Left forelimb (tissue), 1 donor: ENCODE measurements around the gene PLN.

Experiments used
- DNase-seq: peaks from one replicate; pipeline ENCODE4 v3.0.0-alpha.2; 2018; ENCODE audit warnings: low spot score

Gene PLN

GRCh38 chr6:118548136-118548535 lies at the start of gene PLN:
PLN (plus strand) TSS chr6:118548296; CDS start chr6:118558922, 10,626 bp downstream.
- no peak for DNase-seq

- DNase-seq, result no peak
Measured at GRCh38 chr6:118500130-118501015, 47.7 kb upstream of the PLN start.

GRCh38 chr6:118501099-118501498 lies 47.0 kb upstream of the PLN start:
- no peak for DNase-seq

GRCh38 chr6:118501765-118502164 lies 46.3 kb upstream of the PLN start:
- no peak for DNase-seq

GRCh38 chr6:118502169-118502568 lies 45.9 kb upstream of the PLN start:
- DNase-seq, result no peak

- no peak for DNase-seq
Measured at GRCh38 chr6:118504611-118505010, 43.5 kb upstream of the PLN start.

- DNase-seq, result no peak
Measured at GRCh38 chr6:118505656-118506055, 42.4 kb upstream of the PLN start.

- DNase-seq, result no peak
Measured at GRCh38 chr6:118506071-118506638, 41.9 kb upstream of the PLN start.

- DNase-seq, result no peak
Measured at GRCh38 chr6:118507636-118508035, 40.5 kb upstream of the PLN start.

- no peak for DNase-seq
Measured at GRCh38 chr6:118509009-118509617, 39.0 kb upstream of the PLN start.

- DNase-seq, result no peak
Measured at GRCh38 chr6:118511930-118512715, 36.0 kb upstream of the PLN start.

- no peak for DNase-seq
Measured at GRCh38 chr6:118514689-118515088, 33.4 kb upstream of the PLN start.

- no peak for DNase-seq
Measured at GRCh38 chr6:118522422-118522821, 25.7 kb upstream of the PLN start.

- no peak for DNase-seq
Measured at GRCh38 chr6:118523216-118523615, 24.9 kb upstream of the PLN start.

GRCh38 chr6:118524686-118525085 lies 23.4 kb upstream of the PLN start:
- DNase-seq, result no peak

- DNase-seq, result no peak
Measured at GRCh38 chr6:118525913-118526780, 21.9 kb upstream of the PLN start.

- no peak for DNase-seq
Measured at GRCh38 chr6:118528129-118528528, 20.0 kb upstream of the PLN start.

GRCh38 chr6:118529756-118530155 lies 18.3 kb upstream of the PLN start:
- no peak for DNase-seq

GRCh38 chr6:118530942-118531341 lies 17.2 kb upstream of the PLN start:
- no peak for DNase-seq

- no peak for DNase-seq
Measured at GRCh38 chr6:118535176-118535844, 12.8 kb upstream of the PLN start.

GRCh38 chr6:118536478-118536877 lies 11.6 kb upstream of the PLN start:
- DNase-seq, result no peak
